K562 (cell line): Measurements from ENCODE around the gene NAT14. TPM values are rescaled to one million over a fixed set of nuclear protein-coding genes. Genes with fewer than 3 reads are reported as not detected.

Experiments
- ARID1B ChIP-seq: fragments of 450-650 bp; IDR thresholded peaks from 2 replicates; pipeline ENCODE4 v1.6.1; 2016; ENCODE audit warnings: antibody characterized with exemption, mild to moderate bottlenecking, inconsistent platforms
- BMI1 ChIP-seq: fragments of 150-350 bp; IDR thresholded peaks from 2 replicates; pipeline ENCODE4 v1.6.1; 2014; ENCODE audit warnings: low read length
- CBX3 ChIP-seq, 2 experiments: IDR thresholded peaks; 1 replicate in 1 of 2; 2 replicates in 1 of 2; pipeline ENCODE4 v1.6.1; 2012; ENCODE audit warnings: inconsistent platforms in 2 of 2, low read length in 2 of 2, borderline replicate concordance in 1 of 2, control low read depth in 1 of 2
- CCNT2 ChIP-seq: IDR thresholded peaks from 2 replicates; pipeline ENCODE4 v1.6.1; 2011; ENCODE audit warnings: borderline replicate concordance, low read depth, mild to moderate bottlenecking, moderate library complexity, mixed read lengths, low read length; ENCODE audit not compliant: insufficient read length; ENCODE audit errors: extremely low read depth
- GABPB2 ChIP-seq: fragments of 250-450 bp; sonication (Bioruptor Pico); conservative IDR thresholded peaks from 2 replicates; pipeline ENCODE4 v1.5.1; 2021; ENCODE audit warnings: mild to moderate bottlenecking
- HNRNPLL ChIP-seq: fragments of 200-400 bp; formaldehyde crosslinking; IDR thresholded peaks from 2 replicates; pipeline ENCODE4 v1.6.1; 2017; ENCODE audit warnings: low read length, low read depth, mild to moderate bottlenecking; ENCODE audit not compliant: poor library complexity, severe bottlenecking
- HSF4 ChIP-seq: fragments of 250-450 bp; sonication (Bioruptor Pico); IDR thresholded peaks from 2 replicates; pipeline ENCODE4 v2.1.2; 2022; ENCODE audit warnings: mild to moderate bottlenecking, moderate library complexity, borderline replicate concordance
- MAFF ChIP-seq: IDR thresholded peaks from 2 replicates; pipeline ENCODE4 v1.6.1; 2012; ENCODE audit warnings: low read length, improper control_type of control experiment
- MAZ ChIP-seq, 2 experiments: fragments of 450-650 bp in 1 of 2; sonication (generic) in 1 of 2; formaldehyde crosslinking; IDR thresholded peaks in 1 of 2; conservative IDR thresholded peaks in 1 of 2; 2 replicates each; pipeline versions ENCODE4 v1.4.0 to v1.5.0; 2020; ENCODE audit warnings: mild to moderate bottlenecking in 1 of 2, missing genetic modification reagents in 1 of 2
- PHF21A ChIP-seq: fragments of 450-650 bp; IDR thresholded peaks from 2 replicates; pipeline ENCODE4 v1.6.1; 2017; ENCODE audit warnings: low read depth, borderline replicate concordance
- SOX6 ChIP-seq: fragments of 450-650 bp; IDR thresholded peaks from 2 replicates; pipeline ENCODE4 v1.6.1; 2014; ENCODE audit warnings: mild to moderate bottlenecking
- SP1 ChIP-seq: sonication (generic); formaldehyde crosslinking; IDR thresholded peaks from 2 replicates; pipeline ENCODE4 v1.8.1; 2022; ENCODE audit warnings: mild to moderate bottlenecking, missing genetic modification reagents
- ZFP30 ChIP-seq: fragments of 250-450 bp; sonication (Bioruptor Pico); IDR thresholded peaks from 2 replicates; pipeline ENCODE4 v1.8.0; 2022; ENCODE audit warnings: moderate library complexity, mild to moderate bottlenecking, inconsistent platforms, borderline replicate concordance
- polyA plus RNA-seq, 8 experiments: library from polyadenylated mRNA; depleted of rRNA in 4 of 8; stranded (reverse) in 5 of 8; unstranded in 3 of 8; fragments of >200 nt; fragmentation: Nextera tagmentation in 2 of 8; fragmentation: Illumina TruSeq in 1 of 8; extraction: Ambion mirVana in 2 of 8; extraction: Trizol in 1 of 8; gene quantifications; 2 replicates each; pipeline versions ENCODE4 v1.2.1 to v1.2.3, GENCODE V29; 2011 to 2014; ENCODE audit warnings: inconsistent platforms in 1 of 8, missing spikeins in 1 of 8
- total RNA-seq, 7 experiments: library from RNA; depleted of rRNA in 6 of 7; stranded (reverse); fragments of >200 nt in 6 of 7; fragmentation: Illumina TruSeq in 2 of 7; extraction: Trizol in 2 of 7; gene quantifications; 2 replicates each; pipeline versions ENCODE4 v1.2.1 to v1.2.3, GENCODE V29; 2011 to 2021; ENCODE audit warnings: low replicate concordance in 1 of 7
- TF ChIP-seq, protein P1 (sequence below): IDR thresholded peaks from 3 replicates; pipeline ENCODE4 v1.6.1; 2011; ENCODE audit warnings: borderline replicate concordance, mild to moderate bottlenecking, moderate library complexity; ENCODE audit not compliant: insufficient read length; ENCODE audit errors: extremely low read depth
- TF ChIP-seq, protein P2 (sequence below): fragments of 450-650 bp; formaldehyde crosslinking; IDR thresholded peaks from 2 replicates; pipeline ENCODE4 v1.4.0; 2020; ENCODE audit warnings: mild to moderate bottlenecking, moderate library complexity
- TF ChIP-seq, protein P3 (sequence below): fragments of 450-650 bp; IDR thresholded peaks from 2 replicates; pipeline ENCODE4 v1.6.1; 2016; ENCODE audit warnings: low read depth, mild to moderate bottlenecking, moderate library complexity
- TF ChIP-seq, protein P4 (sequence below), 2 experiments: fragments of 450-650 bp in 1 of 2; sonication (generic) in 1 of 2; formaldehyde crosslinking in 1 of 2; IDR thresholded peaks in 1 of 2; conservative IDR thresholded peaks in 1 of 2; 2 replicates each; pipeline versions ENCODE4 v1.6.1 to v1.8.1; 2016 to 2023; ENCODE audit warnings: mild to moderate bottlenecking in 2 of 2, moderate library complexity in 2 of 2, inconsistent platforms in 1 of 2, missing genetic modification reagents in 1 of 2
- TF ChIP-seq, protein P5 (sequence below), 2 experiments: fragments of 200-800 bp in 1 of 2; sonication (Bioruptor generic) in 1 of 2; sonication (generic) in 1 of 2; formaldehyde crosslinking in 1 of 2; IDR thresholded peaks in 1 of 2; conservative IDR thresholded peaks in 1 of 2; 2 replicates each; pipeline versions ENCODE4 v1.5.0 to v1.6.1; 2016 to 2020; ENCODE audit warnings: missing compliant biosample characterization in 1 of 2, missing genetic modification characterization in 1 of 2, missing genetic modification reagents in 1 of 2

The NAT14 gene
- total and polyA plus RNA-seq, 9 of the 15 experiments (the other 6 are each of a cell fraction or from before 2014, with no cell fraction given), result 2.4 to 77.0 (median 26.7) TPM

DNA sequence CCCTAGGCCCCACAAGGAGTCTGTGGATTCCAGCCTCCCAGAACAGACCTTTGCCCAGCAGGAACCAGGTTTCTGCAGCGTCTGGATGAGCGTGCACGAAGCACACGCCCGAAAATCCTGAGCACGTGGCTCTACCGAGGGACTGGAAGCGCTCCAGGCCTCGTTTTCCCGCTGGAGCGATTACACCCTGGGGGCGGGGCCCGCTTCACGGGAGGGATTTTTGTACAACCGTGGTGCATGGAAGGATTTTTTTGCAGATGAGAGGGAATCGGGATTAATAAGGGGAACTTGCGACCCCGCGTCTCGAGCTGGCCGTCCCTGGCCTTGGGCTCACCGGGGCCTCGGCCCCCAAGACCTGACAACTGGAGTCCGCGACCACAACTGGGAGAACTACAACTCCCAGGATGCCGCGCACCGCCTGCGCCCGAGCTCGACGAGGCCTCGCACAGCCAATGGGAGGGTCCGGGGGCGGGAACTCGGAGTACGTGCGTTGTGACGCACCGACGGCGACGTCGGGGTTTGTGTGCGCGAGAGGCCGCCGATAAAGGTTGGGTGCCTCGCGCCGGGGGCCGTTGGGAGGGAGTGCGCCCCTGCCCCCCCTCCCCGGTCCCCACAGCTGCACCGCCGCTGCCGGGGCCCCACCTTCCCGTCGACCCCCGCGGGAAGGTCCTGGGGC lies 8.8 kb upstream of the NAT14 start, which contains the start of gene ZNF628 (continued):
- TF ChIP-seq, protein P1, sequence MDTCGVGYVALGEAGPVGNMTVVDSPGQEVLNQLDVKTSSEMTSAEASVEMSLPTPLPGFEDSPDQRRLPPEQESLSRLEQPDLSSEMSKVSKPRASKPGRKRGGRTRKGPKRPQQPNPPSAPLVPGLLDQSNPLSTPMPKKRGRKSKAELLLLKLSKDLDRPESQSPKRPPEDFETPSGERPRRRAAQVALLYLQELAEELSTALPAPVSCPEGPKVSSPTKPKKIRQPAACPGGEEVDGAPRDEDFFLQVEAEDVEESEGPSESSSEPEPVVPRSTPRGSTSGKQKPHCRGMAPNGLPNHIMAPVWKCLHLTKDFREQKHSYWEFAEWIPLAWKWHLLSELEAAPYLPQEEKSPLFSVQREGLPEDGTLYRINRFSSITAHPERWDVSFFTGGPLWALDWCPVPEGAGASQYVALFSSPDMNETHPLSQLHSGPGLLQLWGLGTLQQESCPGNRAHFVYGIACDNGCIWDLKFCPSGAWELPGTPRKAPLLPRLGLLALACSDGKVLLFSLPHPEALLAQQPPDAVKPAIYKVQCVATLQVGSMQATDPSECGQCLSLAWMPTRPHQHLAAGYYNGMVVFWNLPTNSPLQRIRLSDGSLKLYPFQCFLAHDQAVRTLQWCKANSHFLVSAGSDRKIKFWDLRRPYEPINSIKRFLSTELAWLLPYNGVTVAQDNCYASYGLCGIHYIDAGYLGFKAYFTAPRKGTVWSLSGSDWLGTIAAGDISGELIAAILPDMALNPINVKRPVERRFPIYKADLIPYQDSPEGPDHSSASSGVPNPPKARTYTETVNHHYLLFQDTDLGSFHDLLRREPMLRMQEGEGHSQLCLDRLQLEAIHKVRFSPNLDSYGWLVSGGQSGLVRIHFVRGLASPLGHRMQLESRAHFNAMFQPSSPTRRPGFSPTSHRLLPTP, result no peak
- TF ChIP-seq ZFP30 (no peak), GABPB2 (CRISPR knock-in tag) (no peak), CBX3 (IDR thresholded peaks at IDR 0.05; ENCODE audit: borderline replicate concordance in 1 of 2, low read length in 2 of 2) (peak in 1 of 2 experiments; percentile 82; a peak in 2 of 3 replicates), CCNT2 (peak; percentile 46), MAZ (CRISPR knock-in tag; conservative IDR thresholded peaks at IDR 0.05 in 1 of 2, IDR thresholded peaks at IDR 0.05 in 1 of 2) (peak; percentile 92 to 94), PHF21A (no peak), SP1 (CRISPR knock-in tag) (peak; percentile 91), BMI1 (no peak), ARID1B (no peak), SOX6 (peak; percentile 27; the same call in 1 of the 2 replicates), MAFF (no peak), HSF4 (CRISPR knock-in tag) (no peak), HNRNPLL (no peak)
- TF ChIP-seq, protein P2, sequence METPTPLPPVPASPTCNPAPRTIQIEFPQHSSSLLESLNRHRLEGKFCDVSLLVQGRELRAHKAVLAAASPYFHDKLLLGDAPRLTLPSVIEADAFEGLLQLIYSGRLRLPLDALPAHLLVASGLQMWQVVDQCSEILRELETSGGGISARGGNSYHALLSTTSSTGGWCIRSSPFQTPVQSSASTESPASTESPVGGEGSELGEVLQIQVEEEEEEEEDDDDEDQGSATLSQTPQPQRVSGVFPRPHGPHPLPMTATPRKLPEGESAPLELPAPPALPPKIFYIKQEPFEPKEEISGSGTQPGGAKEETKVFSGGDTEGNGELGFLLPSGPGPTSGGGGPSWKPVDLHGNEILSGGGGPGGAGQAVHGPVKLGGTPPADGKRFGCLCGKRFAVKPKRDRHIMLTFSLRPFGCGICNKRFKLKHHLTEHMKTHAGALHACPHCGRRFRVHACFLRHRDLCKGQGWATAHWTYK (CRISPR knock-in tag), result peak; percentile 47
- TF ChIP-seq, protein P3, sequence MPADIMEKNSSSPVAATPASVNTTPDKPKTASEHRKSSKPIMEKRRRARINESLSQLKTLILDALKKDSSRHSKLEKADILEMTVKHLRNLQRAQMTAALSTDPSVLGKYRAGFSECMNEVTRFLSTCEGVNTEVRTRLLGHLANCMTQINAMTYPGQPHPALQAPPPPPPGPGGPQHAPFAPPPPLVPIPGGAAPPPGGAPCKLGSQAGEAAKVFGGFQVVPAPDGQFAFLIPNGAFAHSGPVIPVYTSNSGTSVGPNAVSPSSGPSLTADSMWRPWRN, result no peak
- TF ChIP-seq, protein P4, sequence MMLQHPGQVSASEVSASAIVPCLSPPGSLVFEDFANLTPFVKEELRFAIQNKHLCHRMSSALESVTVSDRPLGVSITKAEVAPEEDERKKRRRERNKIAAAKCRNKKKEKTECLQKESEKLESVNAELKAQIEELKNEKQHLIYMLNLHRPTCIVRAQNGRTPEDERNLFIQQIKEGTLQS (IDR thresholded peaks at IDR 0.05), result no peak
- TF ChIP-seq, protein P4 (CRISPR knock-in tag; conservative IDR thresholded peaks at IDR 0.05), result no peak
- TF ChIP-seq, protein P5, sequence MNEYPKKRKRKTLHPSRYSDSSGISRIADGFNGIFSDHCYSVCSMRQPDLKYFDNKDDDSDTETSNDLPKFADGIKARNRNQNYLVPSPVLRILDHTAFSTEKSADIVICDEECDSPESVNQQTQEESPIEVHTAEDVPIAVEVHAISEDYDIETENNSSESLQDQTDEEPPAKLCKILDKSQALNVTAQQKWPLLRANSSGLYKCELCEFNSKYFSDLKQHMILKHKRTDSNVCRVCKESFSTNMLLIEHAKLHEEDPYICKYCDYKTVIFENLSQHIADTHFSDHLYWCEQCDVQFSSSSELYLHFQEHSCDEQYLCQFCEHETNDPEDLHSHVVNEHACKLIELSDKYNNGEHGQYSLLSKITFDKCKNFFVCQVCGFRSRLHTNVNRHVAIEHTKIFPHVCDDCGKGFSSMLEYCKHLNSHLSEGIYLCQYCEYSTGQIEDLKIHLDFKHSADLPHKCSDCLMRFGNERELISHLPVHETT (CRISPR knock-in tag; conservative IDR thresholded peaks at IDR 0.05 in 1 of 2, IDR thresholded peaks at IDR 0.05 in 1 of 2), result no peak; a peak in 1 of 4 replicates
